K562 (cell line): ENCODE results near the gene UBTFL1. TPM values are rescaled to one million over a fixed set of nuclear protein-coding genes. Genes with fewer than 3 reads are reported as not detected.
"Not testable (repeated sequence)": the region's sequence is repeated elsewhere in the genome, so short reads cannot be mapped to it uniquely, and the experiment has no call there.

Source experiments
- ATAC-seq: fragments of 200-7000 bp; cut with Tn5 transposase; 3 replicates; pipeline ENCODE4 v1.9.1; 2020; ENCODE audit warnings: moderate library complexity
- BruUV-seq: library from RNA; stranded (reverse); fragments of 400-500 nt; replicated peaks from 2 replicates; lab custom pipeline; 2021; lab: Mats Ljungman, UMichigan
- CTCF ChIA-PET: fragments of 300-600 bp; formaldehyde crosslinking; extraction: SDS; loops from one replicate; lab custom pipeline; 2021; ENCODE audit warnings: low intra/inter-chr PET ratio; lab: Yijun Ruan, JAX
- POLR2A ChIA-PET: fragments of 300-600, 350-650 bp; sonication (Branson Sonifier 250); formaldehyde crosslinking; extraction: SDS; loops from one replicate; lab custom pipeline; 2021; ENCODE audit warnings: antibody characterized with exemption, inconsistent platforms; lab: Yijun Ruan, JAX
- DNase-seq, 4 experiments: peaks; one replicate each; pipeline versions ENCODE4 v3.0.0 to v3.0.0-alpha.2; 2011 to 2018; ENCODE audit warnings: low spot score in 3 of 4, mixed read lengths in 3 of 4; ENCODE audit errors: extremely low read depth in 1 of 4
- FAIRE-seq: peaks from 2 replicates; lab custom pipeline; 2011; peaks lifted over from hg19 to GRCh38; lab: Jason Lieb, UNC
- H2AFZ ChIP-seq: 2 replicates; pipeline ENCODE4 v1.6.0; 2011; ENCODE audit warnings: low read depth, low read length, control low read depth, inconsistent platforms
- H3K27ac ChIP-seq: fragments of 200-600 bp; 3 replicates; pipeline ENCODE4 v1.8.0; 2011; ENCODE audit warnings: low read depth, mild to moderate bottlenecking, control low read depth, inconsistent platforms, low read length, moderate library complexity, mixed read lengths; ENCODE audit errors: extremely low read depth
- H3K27me3 ChIP-seq, 2 experiments: fragments of 300-600 bp in 1 of 2; 2 replicates in 1 of 2; 3 replicates in 1 of 2; pipeline versions ENCODE4 v1.6.0 to v1.8.0; 2011; ENCODE audit warnings: inconsistent platforms in 2 of 2, low read length in 2 of 2, mild to moderate bottlenecking in 1 of 2, mixed read lengths in 1 of 2, moderate library complexity in 1 of 2; ENCODE audit not compliant: control insufficient read depth in 2 of 2, insufficient read depth in 2 of 2
- H3K36me3 ChIP-seq: fragments of 300-600 bp; 3 replicates; pipeline ENCODE4 v1.8.0; 2011; ENCODE audit warnings: mild to moderate bottlenecking, low read length, inconsistent platforms; ENCODE audit not compliant: control insufficient read depth, insufficient read depth
- H3K4me1 ChIP-seq, 2 experiments: fragments of 200-600 bp in 1 of 2; replicated peaks in 1 of 2; 2 replicates in 1 of 2; 3 replicates in 1 of 2; pipeline versions ENCODE4 v1.5.1 to v1.8.0; 2011; ENCODE audit warnings: inconsistent platforms in 2 of 2, low read length in 2 of 2, mild to moderate bottlenecking in 1 of 2, mixed read lengths in 1 of 2, moderate library complexity in 1 of 2; ENCODE audit not compliant: control insufficient read depth in 2 of 2, insufficient read depth in 2 of 2
- H3K4me2 ChIP-seq: 2 replicates; pipeline ENCODE4 v1.6.1; 2011; ENCODE audit warnings: low read length, control low read depth, inconsistent platforms, mixed read lengths; ENCODE audit not compliant: insufficient read depth
- H3K4me3 ChIP-seq: fragments of 200-600 bp; sonication (generic), shearing (Covaris generic); 2 replicates; pipeline ENCODE4 v1.5.1; 2016; ENCODE audit warnings: control low read depth, inconsistent platforms
- H3K79me2 ChIP-seq: fragments of 200-600 bp; 3 replicates; pipeline ENCODE4 v1.8.0; 2011; ENCODE audit warnings: low read length, inconsistent platforms; ENCODE audit not compliant: control insufficient read depth, insufficient read depth
- H3K9ac ChIP-seq, 2 experiments: 2 replicates each; pipeline versions ENCODE4 v1.6.0 to v1.6.1; 2011; ENCODE audit warnings: low read depth in 2 of 2, low read length in 2 of 2, control low read depth in 1 of 2, inconsistent platforms in 1 of 2, mild to moderate bottlenecking in 1 of 2, mixed read lengths in 1 of 2; ENCODE audit not compliant: insufficient read depth in 1 of 2
- H3K9me1 ChIP-seq: one replicate; pipeline ENCODE4 v1.6.0; 2011; ENCODE audit warnings: inconsistent platforms, mild to moderate bottlenecking, low read length, moderate library complexity; ENCODE audit not compliant: control insufficient read depth, insufficient read depth
- H3K9me3 ChIP-seq: replicated peaks from 2 replicates; pipeline ENCODE4 v1.5.1; 2011; ENCODE audit warnings: low read depth, low read length, inconsistent platforms; ENCODE audit not compliant: control insufficient read depth, insufficient read depth
- H4K20me1 ChIP-seq: replicated peaks from 2 replicates; pipeline ENCODE4 v1.6.1; 2011; ENCODE audit warnings: low read length, inconsistent platforms, mixed read lengths; ENCODE audit not compliant: control insufficient read depth, insufficient read depth
- ESRRA ChIP-seq: fragments of 450-650 bp; IDR thresholded peaks from 2 replicates; pipeline ENCODE4 v1.6.1; 2014; ENCODE audit warnings: low read depth, mild to moderate bottlenecking, moderate library complexity, borderline replicate concordance
- HNRNPUL1 ChIP-seq: fragments of 200-400 bp; formaldehyde crosslinking; IDR thresholded peaks from 2 replicates; pipeline ENCODE4 v1.6.1; 2017; ENCODE audit warnings: low read length
- KAT7 ChIP-seq: sonication (generic); formaldehyde crosslinking; IDR thresholded peaks from 2 replicates; pipeline ENCODE4 v1.8.0; 2022; ENCODE audit warnings: missing genetic modification reagents, mild to moderate bottlenecking, borderline replicate concordance
- KDM2B ChIP-seq: fragments of 250-450 bp; sonication (Bioruptor Pico); IDR thresholded peaks from 2 replicates; pipeline ENCODE4 v1.8.0; 2021; ENCODE audit warnings: mild to moderate bottlenecking, moderate library complexity
- KLF13 ChIP-seq: fragments of 450-650 bp; IDR thresholded peaks from 2 replicates; pipeline ENCODE4 v1.6.1; 2016; ENCODE audit warnings: missing genetic modification characterization, low read depth, mild to moderate bottlenecking, missing compliant biosample characterization, moderate library complexity, borderline replicate concordance
- MLX ChIP-seq, 2 experiments: fragments of 450-650 bp in 1 of 2; sonication (generic) in 1 of 2; formaldehyde crosslinking; conservative IDR thresholded peaks; 2 replicates each; pipeline versions ENCODE4 v1.4.0 to v1.8.1; 2020 to 2022; ENCODE audit warnings: mild to moderate bottlenecking in 1 of 2, missing genetic modification reagents in 1 of 2
- STAG1 ChIP-seq: sonication (generic); formaldehyde crosslinking; IDR thresholded peaks from 2 replicates; pipeline ENCODE4 v1.5.0; 2020; ENCODE audit warnings: missing genetic modification reagents, borderline replicate concordance
- TBP ChIP-seq: optimal IDR thresholded peaks from 2 replicates; pipeline ENCODE3; 2011; ENCODE audit warnings: low read depth, low read length, improper control_type of control experiment
- TEAD2 ChIP-seq: fragments of 450-650 bp; IDR thresholded peaks from 2 replicates; pipeline ENCODE4 v1.6.1; 2016; ENCODE audit warnings: missing genetic modification characterization, control low read depth, missing compliant biosample characterization
- ZNF197 ChIP-seq: fragments of 200-800 bp; sonication (Bioruptor generic); IDR thresholded peaks from 2 replicates; pipeline ENCODE4 v1.6.1; 2016; ENCODE audit warnings: low read depth, missing genetic modification characterization, missing compliant biosample characterization
- ZNF212 ChIP-seq: fragments of 450-650 bp; formaldehyde crosslinking; IDR thresholded peaks from 2 replicates; pipeline ENCODE4 v1.4.0; 2020; ENCODE audit warnings: mild to moderate bottlenecking
- ZNF518B ChIP-seq: fragments of 250-450 bp; sonication (Bioruptor Pico); IDR thresholded peaks from 2 replicates; pipeline ENCODE4 v1.5.0; 2021; ENCODE audit warnings: mild to moderate bottlenecking, moderate library complexity
- WGBS: fragments of 100-300 bp; shearing (Covaris generic); methylation state at CpG from one replicate; pipeline ENCODE4 v1.1.6; 2016; ENCODE audit warnings: low coverage, mixed read lengths; ENCODE audit not compliant: insufficient coverage; ENCODE audit errors: missing lambda C conversion rate; 5-methylcytosine and 5-hydroxymethylcytosine counted together
- in situ Hi-C: fragments of 300-500 bp; cut with MboI; formaldehyde crosslinking; loops from 4 replicates; pipeline ENCODE4 v1.15.0; 2018; ENCODE audit warnings: inconsistent platforms, mixed read lengths
- intact Hi-C: fragments of 100-400 bp; cut with micrococcal nuclease; formaldehyde crosslinking; loops from 2 replicates; pipeline ENCODE4 v1.14.2; 2022
- polyA plus RNA-seq, 8 experiments: library from polyadenylated mRNA; depleted of rRNA in 4 of 8; stranded (reverse) in 5 of 8; unstranded in 3 of 8; fragments of >200 nt; fragmentation: Nextera tagmentation in 2 of 8; fragmentation: Illumina TruSeq in 1 of 8; extraction: Ambion mirVana in 2 of 8; extraction: Trizol in 1 of 8; gene quantifications; 2 replicates each; pipeline versions ENCODE4 v1.2.1 to v1.2.3, GENCODE V29; 2011 to 2014; ENCODE audit warnings: inconsistent platforms in 1 of 8, missing spikeins in 1 of 8
- total RNA-seq, 7 experiments: library from RNA; depleted of rRNA in 6 of 7; stranded (reverse); fragments of >200 nt in 6 of 7; fragmentation: Illumina TruSeq in 2 of 7; extraction: Trizol in 2 of 7; gene quantifications; 2 replicates each; pipeline versions ENCODE4 v1.2.1 to v1.2.3, GENCODE V29; 2011 to 2021; ENCODE audit warnings: low replicate concordance in 1 of 7

Gene UBTFL1
- total and polyA plus RNA-seq, 9 of the 15 experiments (the other 6 are each of a cell fraction or from before 2014, with no cell fraction given) = not detected

- CTCF ChIA-PET, H3K36me3 ChIP-seq, H3K9me1 ChIP-seq, H3K9ac ChIP-seq, ATAC-seq, BruUV-seq, H3K4me3 ChIP-seq, H3K27me3 ChIP-seq, H2AFZ ChIP-seq, H4K20me1 ChIP-seq, intact Hi-C loops, H3K4me2 ChIP-seq, H3K4me1 ChIP-seq, FAIRE-seq, POLR2A ChIA-PET, DNase-seq, in situ Hi-C loops, H3K9me3 ChIP-seq, H3K79me2 ChIP-seq, H3K27ac ChIP-seq: not testable (repeated sequence)
- WGBS = 7% methylated on average over 4 of the region's 4 CpGs
Observed at GRCh38 chr11:90098261-90098660, 12.5 kb downstream of the UBTFL1 start.

GRCh38 chr11:90100431-90100830 lies 14.7 kb downstream of the UBTFL1 start:
- H3K9me3 ChIP-seq = no peaks in the 10 kb centered on the region
- no peaks in the 10 kb centered on the region for H3K27me3 ChIP-seq
- H3K4me2 ChIP-seq = no peak overlapping the region
- H3K4me3 ChIP-seq = no peak overlapping the region
- CTCF ChIA-PET = no interaction called here
- no peaks in the 10 kb centered on the region for H3K9me1 ChIP-seq
- no peak overlapping the region for H2AFZ ChIP-seq
- ATAC-seq = no peak
- POLR2A ChIA-PET = no interaction called here
- H3K4me1 ChIP-seq = no peaks in the 10 kb centered on the region
- no peak for DNase-seq
- 13% methylated on average over 3 of the region's 3 CpGs for WGBS
- BruUV-seq = no TSS peak
- in situ Hi-C loops (no loop called here), intact Hi-C loops (no loop called here)
- H3K79me2 ChIP-seq = no peaks in the 10 kb centered on the region
- H3K36me3 ChIP-seq = no peaks in the 10 kb centered on the region
- no peak overlapping the region for H3K27ac ChIP-seq
- TF ChIP-seq MLX (CRISPR knock-in tag; conservative IDR thresholded peaks at IDR 0.05) (no peak), KDM2B (CRISPR knock-in tag) (no peak), ZNF518B (no peak), KLF13 (tag) (no peak), TEAD2 (no peak), STAG1 (CRISPR knock-in tag) (no peak), TBP (no peak), ZNF197 (no peak), HNRNPUL1 (no peak), KAT7 (no peak), ZNF212 (CRISPR knock-in tag) (no peak), ESRRA (no peak)
- FAIRE-seq = no peak
- no peak overlapping the region for H3K9ac ChIP-seq
- H4K20me1 ChIP-seq = no peaks in the 10 kb centered on the region
